Measurements from ENCODE around the gene SLC24A3.

Gene SLC24A3

DNA sequence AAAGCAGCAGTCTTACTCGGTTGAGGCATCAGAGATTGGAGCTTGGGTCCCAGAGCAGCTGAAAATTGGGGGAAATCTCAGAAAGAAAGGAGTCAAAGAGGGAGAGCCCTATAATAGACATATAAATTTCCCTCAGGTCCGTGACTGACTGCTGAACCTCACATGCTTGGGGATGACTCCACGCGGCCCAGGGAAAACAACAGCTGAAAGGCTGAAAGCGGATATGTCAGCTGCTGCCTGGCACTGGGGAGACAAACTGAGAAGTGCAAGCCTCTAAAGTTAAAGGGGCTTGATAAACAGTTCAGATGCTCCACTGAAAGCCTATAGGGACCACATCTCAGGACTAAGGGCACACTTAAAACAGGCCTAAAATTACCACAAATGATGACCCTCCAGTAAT, 289.7 kb downstream of the SLC24A3 start:
- no peak for DNase-seq (ENCODE audit: low read depth, low spot score)
- in situ Hi-C loops (cut with HindIII; ENCODE audit: low sequenced_read_pairs) = no loop called here
- no peak overlapping the region for H3K4me3 ChIP-seq (ENCODE audit: low read depth, low read length)
- TF ChIP-seq, protein P1, sequence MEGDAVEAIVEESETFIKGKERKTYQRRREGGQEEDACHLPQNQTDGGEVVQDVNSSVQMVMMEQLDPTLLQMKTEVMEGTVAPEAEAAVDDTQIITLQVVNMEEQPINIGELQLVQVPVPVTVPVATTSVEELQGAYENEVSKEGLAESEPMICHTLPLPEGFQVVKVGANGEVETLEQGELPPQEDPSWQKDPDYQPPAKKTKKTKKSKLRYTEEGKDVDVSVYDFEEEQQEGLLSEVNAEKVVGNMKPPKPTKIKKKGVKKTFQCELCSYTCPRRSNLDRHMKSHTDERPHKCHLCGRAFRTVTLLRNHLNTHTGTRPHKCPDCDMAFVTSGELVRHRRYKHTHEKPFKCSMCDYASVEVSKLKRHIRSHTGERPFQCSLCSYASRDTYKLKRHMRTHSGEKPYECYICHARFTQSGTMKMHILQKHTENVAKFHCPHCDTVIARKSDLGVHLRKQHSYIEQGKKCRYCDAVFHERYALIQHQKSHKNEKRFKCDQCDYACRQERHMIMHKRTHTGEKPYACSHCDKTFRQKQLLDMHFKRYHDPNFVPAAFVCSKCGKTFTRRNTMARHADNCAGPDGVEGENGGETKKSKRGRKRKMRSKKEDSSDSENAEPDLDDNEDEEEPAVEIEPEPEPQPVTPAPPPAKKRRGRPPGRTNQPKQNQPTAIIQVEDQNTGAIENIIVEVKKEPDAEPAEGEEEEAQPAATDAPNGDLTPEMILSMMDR (IDR thresholded peaks at IDR 0.05; ENCODE audit: low read depth, low read length) = no peak

DNA sequence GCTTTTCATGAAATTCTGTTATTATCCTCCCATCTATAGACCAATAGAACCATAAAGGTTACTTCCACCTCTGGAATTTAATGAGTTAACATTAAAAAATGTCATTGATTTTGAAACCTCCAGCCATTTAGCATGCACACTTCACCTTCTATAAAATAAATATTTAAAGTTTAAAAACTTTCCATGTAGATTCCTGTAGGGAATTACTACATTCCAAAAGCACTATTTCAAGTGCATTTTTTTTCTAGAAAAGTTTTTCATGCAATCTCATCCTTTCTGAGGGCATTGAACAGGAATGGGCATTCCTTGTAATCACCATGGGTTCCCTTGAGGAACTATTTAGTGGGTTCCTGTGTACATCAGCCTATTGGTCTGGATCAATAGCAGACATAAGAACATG, 291.8 kb downstream of the SLC24A3 start:
- in situ Hi-C loops (cut with HindIII; ENCODE audit: low sequenced_read_pairs) = no loop called here
- no peak overlapping the region for H3K4me3 ChIP-seq (ENCODE audit: low read depth, low read length)
- no peak for DNase-seq (ENCODE audit: low read depth, low spot score)
- TF ChIP-seq, protein P1 (IDR thresholded peaks at IDR 0.05; ENCODE audit: low read depth, low read length) = no peak

DNA sequence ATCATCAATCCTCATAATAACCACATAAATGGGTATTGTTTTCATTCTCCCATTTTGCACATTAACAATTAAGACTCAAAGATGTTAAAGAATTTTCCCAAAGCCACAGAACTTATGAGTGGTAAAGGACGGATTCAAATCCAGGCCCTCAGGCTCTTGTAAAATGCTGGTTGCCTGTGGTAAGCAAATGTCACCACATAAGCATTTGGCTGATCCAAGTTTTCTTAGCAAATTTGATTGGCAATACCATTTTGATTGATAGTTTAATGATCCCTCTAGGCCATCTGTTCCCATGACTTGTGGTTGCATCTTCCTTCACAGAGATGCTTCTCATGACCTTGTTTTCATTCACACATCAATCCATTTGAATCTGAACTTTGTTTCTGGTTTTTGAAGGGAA, 293.6 kb downstream of the SLC24A3 start:
- H3K4me3 ChIP-seq (ENCODE audit: low read depth, low read length) = no peak overlapping the region
- in situ Hi-C loops (cut with HindIII; ENCODE audit: low sequenced_read_pairs) = no loop called here
- DNase-seq (ENCODE audit: low read depth, low spot score) = no peak
- TF ChIP-seq, protein P1 (IDR thresholded peaks at IDR 0.05; ENCODE audit: low read depth, low read length) = no peak

DNA sequence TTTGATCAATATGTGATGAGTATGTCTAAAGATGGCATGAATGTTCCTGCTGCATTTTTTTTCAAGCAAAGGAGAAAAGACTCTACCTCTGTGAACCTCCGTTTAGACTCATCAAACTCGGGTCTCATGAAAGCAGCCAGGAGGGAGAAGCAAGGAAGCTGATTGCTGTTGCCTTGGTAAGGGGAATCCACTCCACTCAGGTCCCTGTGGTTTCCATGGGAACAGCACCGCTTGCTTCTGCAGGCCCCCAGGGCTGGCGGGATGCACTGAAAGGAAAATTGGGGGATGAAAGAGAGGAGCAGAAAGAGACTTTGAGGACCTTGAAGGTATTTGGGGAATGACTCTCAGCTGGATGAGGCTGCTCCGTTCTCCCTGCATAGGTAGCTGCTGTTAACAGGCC, 296.0 kb downstream of the SLC24A3 start:
- no peak for DNase-seq (ENCODE audit: low read depth, low spot score)
- in situ Hi-C loops (cut with HindIII; ENCODE audit: low sequenced_read_pairs) = no loop called here
- TF ChIP-seq, protein P1 (IDR thresholded peaks at IDR 0.05; ENCODE audit: low read depth, low read length) = no peak
- H3K4me3 ChIP-seq (ENCODE audit: low read depth, low read length) = no peak overlapping the region

DNA sequence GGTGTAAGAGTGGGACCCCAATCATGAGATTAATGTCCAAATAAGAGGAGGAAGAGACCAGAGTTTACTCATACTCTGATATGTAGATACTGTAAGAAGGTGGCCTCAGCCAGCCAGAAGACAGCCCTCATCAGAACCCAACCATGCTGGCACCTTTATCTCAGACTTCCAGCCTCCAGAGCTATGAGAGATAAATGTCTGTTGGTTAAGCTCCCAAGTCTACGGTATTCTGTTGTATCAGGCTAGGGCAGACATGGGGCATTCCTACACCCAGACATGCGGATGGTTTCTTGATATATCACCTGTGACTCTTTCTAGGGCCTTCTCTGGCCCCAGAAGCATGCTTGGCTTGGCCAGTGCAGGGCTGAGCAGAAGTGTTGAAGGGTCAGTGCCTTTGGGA, 298.2 kb downstream of the SLC24A3 start:
- H3K4me3 ChIP-seq (ENCODE audit: low read depth, low read length) = no peak overlapping the region
- no peak for DNase-seq (ENCODE audit: low read depth, low spot score)
- TF ChIP-seq, protein P1 (IDR thresholded peaks at IDR 0.05; ENCODE audit: low read depth, low read length) = no peak
- in situ Hi-C loops (cut with HindIII; ENCODE audit: low sequenced_read_pairs) = no loop called here

DNA sequence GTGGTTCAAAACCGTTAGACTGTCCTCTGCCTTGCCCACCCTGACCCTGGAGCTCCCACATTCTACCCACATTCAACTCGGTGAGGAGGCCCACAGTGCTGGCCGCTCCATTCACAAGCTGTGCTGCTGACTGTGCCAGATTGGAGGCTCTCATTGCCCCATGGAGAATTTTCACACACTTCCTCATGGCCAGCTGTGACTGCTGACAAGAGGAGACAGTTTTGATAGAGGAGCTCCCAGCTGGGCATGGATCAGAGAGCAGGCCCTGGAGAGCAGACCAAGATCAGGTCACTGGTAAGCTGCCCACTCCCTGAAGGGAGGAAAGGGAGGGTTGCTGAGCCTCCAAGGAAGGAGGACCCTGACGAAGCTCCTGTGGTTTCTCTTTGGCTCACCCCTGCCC, 299.5 kb downstream of the SLC24A3 start:
- in situ Hi-C loops (cut with HindIII; ENCODE audit: low sequenced_read_pairs) = no loop called here
- no peak for DNase-seq (ENCODE audit: low read depth, low spot score)
- no peak overlapping the region for H3K4me3 ChIP-seq (ENCODE audit: low read depth, low read length)
- TF ChIP-seq, protein P1 (IDR thresholded peaks at IDR 0.05; ENCODE audit: low read depth, low read length) = no peak

Measured in astrocyte of the spinal cord (primary cell).